ACHN (cell line): ENCODE measurements around the gene HGS.

Experiments
- DNase-seq: peaks from one replicate; pipeline ENCODE4 v3.0.0-alpha.2; 2015
- in situ Hi-C: cut with HindIII; loops from 2 replicates; pipeline ENCODE4 v1.10.0; 2017; ENCODE audit warnings: low sequenced_read_pairs, low pct_ligation_motif_present, low pct_unique_long_range_greater_than_20kb

HGS gene

DNA sequence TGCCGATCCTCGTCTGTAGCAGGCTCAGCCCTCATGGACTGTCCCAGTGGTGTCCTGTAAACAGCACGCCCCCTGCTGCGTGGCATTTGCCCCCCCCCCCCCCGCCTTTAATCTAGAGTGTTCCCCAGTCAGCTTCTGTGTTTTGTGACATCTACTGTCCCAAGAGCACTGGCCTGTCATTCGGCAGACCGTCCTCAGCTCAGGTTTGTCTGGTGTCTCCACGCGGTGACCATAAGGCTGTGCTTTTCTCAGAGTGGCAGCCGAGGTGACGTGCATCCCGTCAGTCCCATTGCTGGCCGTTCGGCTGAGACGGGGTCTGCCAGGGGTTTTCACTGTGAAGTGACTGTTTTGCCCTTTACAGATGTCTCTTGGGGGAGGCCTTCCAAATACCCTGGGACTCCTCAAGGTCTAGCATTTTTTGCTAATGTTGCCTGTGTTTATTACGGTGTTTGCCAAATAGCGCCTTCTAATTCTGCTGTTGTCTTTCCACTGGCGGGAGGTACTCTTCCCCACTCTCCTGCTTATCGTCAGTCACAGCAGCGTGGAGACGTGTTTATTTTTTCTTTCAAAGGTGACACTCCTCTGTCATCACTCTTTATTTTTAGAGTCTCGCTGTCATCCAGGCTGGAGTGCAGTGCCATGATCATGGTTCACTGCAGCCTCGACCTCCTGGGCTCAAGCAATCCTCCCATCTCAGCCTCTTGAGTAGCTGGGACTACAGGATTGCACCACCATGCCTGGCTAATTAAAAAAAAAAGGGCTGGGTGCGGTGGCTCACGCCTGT, 13.6 kb downstream of the HGS start:
- in situ Hi-C loops, result no loop called here
- no peak for DNase-seq

DNA sequence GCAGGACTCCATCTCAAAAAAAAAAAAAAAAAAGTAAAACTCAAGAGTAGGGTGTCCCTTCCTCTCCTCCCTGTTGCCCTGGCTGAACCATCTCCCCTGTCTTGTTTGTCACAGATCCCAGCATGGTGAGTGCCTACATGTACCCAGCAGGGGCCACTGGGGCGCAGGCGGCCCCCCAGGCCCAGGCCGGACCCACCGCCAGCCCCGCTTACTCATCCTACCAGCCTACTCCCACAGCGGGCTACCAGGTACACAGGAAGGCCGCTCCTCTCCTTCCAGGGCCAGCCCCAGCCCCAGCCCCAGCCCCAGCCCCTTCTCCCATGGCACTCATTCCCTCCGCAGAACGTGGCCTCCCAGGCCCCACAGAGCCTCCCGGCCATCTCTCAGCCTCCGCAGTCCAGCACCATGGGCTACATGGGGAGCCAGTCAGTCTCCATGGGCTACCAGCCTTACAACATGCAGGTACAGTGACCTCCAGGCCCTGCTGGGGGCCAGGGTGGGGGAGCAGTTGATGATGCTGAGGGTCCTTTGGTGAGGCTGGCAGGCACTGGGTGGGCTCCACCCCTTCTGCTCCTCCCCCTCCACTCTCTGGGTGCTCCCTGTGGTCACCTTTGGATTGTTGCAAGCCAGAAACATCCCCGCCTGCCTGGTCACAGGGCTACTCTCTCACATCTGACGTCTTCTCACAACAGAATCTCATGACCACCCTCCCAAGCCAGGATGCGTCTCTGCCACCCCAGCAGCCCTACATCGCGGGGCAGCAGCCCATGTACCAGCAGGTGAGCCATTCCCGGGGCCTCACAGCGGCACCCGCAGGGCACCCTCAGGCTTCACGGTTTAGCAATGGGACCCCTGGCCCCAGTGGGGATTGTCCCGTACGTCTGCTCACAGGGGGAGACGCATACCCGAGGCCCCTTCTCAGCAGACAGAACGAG, 16.8 kb downstream of the HGS start:
- DNase-seq, result no peak
- in situ Hi-C loops, result no loop called here

DNA sequence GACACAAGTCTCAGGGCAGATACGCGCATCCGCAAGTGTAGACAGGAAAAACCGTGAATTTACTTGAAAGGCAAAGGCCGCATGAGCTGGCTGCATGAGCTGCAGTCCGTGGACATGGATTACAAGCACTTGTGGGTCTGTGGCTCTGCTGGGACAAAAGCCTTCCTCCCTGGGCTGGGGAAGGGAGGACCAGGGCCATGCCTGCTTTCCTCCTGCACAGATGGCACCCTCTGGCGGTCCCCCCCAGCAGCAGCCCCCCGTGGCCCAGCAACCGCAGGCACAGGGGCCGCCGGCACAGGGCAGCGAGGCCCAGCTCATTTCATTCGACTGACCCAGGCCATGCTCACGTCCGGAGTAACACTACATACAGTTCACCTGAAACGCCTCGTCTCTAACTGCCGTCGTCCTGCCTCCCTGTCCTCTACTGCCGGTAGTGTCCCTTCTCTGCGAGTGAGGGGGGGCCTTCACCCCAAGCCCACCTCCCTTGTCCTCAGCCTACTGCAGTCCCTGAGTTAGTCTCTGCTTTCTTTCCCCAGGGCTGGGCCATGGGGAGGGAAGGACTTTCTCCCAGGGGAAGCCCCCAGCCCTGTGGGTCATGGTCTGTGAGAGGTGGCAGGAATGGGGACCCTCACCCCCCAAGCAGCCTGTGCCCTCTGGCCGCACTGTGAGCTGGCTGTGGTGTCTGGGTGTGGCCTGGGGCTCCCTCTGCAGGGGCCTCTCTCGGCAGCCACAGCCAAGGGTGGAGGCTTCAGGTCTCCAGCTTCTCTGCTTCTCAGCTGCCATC, 17.7 kb downstream of the HGS start:
- DNase-seq, result peak; percentile 37
- in situ Hi-C loops, result no loop called here

DNA sequence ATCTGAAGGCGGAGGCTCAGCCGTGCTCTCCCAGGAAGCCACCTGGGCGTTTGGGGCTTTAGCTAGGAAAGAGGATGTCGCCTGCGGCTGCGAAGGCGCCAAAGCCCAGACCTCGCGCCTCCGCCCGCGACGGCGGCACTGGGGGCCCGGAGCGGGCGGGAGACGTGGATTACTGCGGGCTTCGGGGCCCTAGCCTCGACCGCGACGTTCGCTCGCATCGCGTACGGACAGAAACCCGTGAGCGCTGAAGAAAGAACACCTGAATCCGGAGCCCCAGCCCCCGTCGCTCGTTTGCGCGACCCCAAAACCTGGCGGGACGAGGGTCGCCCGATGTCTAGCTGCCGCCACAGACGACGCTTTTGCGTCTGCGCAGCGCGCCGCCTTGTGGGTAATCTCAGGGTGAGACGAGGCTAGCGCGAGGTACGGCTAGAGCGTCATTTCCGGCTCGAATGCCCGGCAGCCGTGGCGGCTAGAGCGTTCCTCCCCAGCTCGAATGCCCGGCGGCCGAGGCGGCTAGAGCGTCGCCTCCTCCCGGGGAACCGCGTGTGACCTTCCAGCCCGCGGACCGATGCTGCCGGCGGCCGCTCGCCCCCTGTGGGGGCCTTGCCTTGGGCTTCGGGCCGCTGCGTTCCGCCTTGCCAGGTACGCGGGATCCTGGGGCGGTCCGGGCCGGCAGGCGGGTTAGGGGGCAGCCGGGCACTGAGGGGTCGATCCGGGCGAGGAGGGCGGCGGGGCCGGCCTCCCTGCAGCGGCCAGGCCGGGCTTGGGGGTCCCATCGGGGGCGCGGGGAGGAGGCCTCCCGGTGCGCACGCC, 19.3 kb downstream of the HGS start, which contains the start of gene MRPL12:
MRPL12 (plus strand) TSS at position 434 of the 813 bp plus-strand sequence; CDS start at position 569, 135 bp downstream.
- in situ Hi-C loops, result no loop called here
- DNase-seq, result peak; percentile 94

DNA sequence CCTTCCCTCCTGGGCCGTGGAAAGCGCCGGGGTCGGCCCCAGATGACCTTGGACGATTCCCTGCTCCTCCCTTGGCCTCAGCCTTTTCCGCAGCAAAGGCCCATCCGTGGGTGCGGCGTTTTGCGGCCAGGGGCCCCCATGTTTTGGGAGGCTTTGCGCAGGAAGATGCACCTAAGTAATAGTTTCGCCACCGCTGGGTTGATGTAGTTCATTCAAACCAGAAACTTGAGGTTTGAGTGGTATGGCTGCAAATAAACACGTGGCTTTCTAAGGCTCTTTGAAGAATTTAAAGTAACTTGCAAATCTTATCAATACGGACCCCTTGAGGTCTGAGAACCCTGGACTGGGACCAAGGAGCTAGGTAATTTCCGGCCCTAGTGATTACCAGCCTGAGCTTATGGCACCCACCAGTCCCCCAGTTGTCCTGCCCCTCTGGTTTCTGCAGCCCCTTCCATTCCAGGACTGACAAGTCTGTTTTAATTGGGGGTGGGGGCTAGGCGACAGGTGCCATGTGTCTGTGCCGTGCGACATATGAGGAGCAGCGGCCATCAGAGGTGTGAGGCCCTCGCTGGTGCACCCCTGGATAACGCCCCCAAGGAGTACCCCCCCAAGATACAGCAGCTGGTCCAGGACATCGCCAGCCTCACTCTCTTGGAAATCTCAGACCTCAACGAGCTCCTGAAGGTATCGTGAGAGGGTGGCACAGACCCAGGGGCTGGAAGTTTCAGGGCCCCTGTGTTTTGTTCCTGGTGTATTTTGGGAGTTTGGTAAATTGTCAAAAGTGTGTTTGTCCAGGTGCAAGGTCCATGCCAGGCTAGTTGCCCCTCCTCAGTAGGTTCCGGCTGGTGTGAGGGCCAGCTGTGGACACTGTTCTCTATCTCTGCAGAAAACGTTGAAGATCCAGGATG, 20.2 kb downstream of the HGS start:
- in situ Hi-C loops, result no loop called here
- DNase-seq, result no peak

DNA sequence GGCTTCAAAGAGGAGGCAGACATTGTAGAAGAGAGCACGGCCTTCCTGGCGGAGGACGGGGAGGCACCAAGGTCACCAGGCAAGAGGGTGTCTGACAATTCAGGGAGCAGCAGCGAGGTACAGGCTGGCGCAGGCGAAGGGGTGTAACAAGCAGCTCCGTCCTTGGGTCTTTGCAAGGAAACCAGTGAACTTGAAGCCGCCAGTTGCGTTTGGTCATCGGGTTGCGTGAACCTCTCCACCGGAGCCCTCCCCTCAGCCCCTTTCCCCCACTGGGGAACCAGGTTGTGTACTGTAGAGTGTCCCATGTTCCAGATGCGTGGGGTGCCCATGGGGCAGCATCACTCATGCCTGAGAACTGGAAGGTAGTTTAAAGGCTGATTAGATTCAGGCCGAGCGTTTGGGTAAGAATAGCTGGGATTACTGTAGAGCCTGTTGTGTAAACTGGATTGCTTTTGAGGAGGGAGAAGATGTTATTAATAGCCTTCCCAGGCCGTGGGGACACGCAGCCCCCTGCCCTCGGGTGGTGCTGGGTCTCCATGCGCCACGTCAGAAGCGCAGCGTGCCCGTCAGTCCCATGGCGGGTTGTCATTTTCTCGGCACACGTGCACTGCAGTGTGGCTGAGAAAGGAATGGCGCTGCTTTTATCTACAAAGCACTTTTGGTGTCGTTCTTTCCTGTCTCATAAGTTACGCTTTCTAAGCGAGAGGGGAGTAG, 21.9 kb downstream of the HGS start:
- in situ Hi-C loops, result no loop called here
- DNase-seq, result no peak

DNA sequence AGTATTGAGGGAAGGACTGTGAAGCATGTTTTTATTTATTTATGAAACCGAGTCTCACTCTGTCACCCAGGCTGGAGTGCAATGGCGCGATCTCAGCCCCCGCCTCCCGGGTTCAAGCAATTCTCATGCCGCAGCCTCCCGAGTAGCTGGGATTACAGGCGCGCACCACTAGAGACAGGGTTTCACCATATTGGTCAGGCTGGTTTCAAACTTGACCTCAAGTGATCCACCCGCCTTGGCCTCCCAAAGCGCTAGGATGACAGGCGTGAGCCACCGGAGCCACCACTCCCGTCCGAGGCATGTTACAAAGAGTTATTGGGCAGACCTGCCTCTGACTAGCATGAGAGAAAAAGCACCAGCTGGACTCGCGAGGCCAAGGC, 22.4 kb downstream of the HGS start:
- no peak for DNase-seq
- in situ Hi-C loops, result no loop called here

DNA sequence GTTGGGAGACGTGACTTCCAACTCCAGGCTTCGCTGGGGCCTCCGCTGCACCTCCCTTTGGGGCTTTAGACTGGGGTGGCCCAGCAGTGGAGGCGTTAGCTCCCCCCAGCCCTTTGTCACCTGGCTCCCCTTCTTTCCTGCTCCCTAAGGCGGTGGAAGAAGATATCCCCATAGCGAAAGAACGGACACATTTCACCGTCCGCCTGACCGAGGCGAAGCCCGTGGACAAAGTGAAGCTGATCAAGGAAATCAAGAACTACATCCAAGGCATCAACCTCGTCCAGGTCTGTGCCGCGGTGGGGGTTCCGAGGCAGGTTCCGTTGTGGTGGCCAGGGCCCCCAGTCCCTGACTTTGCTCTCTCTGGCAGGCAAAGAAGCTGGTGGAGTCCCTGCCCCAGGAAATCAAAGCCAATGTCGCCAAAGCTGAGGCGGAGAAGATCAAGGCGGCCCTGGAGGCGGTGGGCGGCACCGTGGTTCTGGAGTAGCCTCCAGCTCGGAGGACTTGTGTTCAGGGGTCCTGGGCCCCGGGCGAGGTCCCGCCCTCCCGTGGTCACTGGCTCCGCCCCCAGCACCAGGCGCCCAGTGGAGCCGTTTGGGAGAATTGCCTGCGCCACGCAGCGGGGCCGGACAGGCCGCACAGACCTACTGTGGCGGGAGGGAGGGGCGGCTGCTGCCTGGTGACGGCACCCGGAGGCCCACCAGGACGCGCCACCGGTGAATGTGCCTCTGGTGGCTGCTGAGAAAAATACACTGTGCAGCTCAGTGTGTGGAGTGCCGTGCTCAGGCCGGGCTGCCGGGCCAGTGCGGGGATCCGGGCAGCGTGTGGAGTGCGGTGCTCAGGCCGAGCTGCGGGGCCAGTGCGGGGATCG, 23.2 kb downstream of the HGS start:
- no peak for DNase-seq
- in situ Hi-C loops, result no loop called here

DNA sequence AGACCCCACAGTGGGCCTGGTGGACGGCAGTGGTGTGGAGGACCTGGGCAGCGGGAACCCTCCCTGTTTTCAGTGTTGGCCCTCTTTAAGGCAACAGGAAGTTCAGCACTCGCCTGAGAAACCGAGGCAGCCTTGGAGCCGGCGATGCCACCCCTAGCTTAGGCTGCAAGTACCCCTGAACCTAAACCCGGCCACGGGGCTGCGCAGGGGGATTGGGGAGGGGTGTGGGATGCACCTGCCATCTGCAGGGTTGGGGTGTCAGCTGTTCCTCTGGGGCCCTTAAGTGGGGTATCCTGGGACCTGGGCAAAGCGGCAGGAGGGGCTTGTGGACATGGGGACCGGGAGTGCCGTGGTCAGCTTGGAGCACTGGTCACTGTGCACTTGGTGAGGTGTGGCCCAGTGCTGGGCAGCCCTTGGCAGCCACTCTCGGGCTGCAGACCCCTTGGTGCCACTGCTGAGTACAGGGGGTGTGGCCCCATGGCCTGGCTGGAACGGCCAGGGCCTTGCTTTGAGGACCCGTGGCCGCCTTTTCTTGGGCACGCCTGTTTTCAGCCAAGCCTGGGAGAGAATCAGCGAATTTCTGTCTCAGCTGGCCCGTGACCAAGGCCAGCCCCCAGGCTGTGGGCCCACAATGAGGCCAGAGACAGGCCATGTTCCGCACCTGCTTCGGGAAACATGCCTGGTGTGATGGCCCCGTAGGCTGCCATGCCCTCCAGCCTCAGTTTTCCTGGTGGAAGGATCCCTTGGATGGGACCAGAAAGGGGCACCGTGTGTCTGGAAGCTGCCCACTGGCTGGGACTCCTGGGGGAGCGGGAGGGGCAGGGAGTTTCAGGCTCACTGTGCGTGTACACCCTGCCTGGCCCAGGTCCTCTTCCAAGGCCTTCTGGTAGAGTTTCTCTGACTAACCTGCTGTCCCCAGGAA, 24.2 kb downstream of the HGS start:
- in situ Hi-C loops, result no loop called here

DNA sequence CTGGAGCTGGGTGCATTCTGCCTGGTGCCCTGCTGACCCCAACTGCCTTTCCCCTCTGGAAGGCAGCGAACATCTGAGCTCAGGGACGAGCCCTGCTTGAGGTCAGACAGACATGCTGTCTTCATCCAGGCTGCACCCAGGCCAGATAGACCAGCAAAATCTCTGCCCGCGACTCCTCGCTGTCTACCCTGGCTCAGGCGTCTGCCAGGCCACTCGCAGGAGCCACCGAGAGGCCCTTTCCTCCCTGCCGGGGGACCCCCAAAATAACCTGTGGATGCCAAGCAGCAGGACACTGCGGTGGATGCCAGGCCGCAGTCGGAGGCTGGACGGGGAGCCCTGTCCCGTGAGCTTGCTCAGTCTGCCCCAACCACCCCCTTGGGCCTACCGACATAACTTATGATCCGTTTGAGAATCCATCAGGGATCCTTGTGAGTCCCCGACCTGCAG, 25.0 kb downstream of the HGS start:
- in situ Hi-C loops, result no loop called here
- DNase-seq, result no peak

More for the DNA sequence above, 24.2 kb downstream of the HGS start:
- DNase-seq, result no peak

DNA sequence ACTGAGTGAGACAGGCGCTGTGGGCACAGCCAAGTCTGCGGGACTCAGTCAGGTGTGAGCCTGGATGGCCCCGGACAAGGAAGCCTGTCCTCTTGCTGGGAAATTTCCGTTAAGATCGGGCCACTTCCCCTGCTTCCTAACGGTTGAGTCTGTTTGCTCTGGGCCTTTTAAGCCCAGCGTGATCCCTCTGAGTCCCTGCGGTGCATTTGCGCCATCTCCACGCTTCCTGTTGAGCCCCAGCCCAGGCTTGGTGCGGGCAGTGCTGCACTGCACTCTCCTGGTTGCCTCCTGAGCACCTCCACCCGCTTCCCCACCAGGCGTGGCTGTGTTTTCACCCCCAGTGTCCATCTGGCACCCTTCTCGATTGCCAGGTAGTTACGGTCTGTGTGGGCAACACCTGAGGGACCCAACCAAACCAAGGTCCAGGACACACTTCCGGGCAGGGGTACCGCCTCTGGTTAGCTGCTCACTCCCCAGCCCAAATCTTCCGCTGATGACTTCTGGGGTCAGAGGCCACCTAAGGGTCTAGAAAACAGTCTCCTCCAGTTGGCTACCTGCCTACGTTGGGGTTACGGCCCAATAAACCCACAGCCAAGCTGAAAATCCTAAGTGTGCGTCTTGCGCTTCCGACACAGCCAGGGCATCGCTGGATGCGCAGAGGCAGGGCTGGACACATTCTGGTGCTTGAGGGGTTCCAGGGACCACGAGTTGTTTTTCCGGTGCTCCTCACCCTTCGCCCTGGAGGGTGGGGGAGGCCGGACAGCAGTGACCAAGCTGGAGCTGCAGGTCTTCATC, 26.9 kb downstream of the HGS start:
- in situ Hi-C loops, result no loop called here
- no peak for DNase-seq

DNA sequence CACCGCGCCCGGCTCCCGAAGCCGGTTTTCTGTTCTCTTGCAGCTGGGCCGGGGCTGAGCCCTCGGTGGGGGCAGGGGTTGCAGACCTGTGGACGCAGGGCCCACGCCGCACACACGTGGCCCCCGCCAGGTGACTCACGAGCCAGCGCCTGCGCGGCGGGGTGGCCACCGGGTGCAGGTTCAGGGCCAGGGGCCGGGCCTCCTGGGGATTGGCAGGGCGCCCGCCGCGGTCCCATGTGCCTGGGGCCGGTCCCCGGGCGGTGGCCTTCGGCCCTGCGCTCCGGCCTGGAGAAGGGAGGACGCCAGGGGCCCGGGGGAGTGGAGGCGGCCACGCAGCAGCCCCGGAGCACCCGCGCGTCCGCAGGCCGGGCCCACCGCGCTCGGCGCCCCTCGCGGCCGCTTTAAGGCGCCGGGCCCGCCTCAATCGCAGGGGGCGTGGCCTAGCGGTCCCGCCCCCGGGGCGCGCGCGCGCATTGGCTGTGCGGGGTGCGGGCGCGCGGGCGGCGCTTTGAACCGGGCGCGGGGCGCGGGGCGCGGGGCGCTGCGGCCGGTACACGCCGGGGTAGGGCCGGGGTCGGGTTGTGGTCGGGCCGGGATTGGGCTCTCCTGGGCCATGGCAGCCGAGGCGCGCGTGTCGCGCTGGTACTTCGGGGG, 28.1 kb downstream of the HGS start, which contains the start of gene SLC25A10:
SLC25A10 (plus strand) TSS at position 471 of the 654 bp plus-strand sequence; CDS start at position 614, 143 bp downstream.
- peak; percentile 85 for DNase-seq

DNA sequence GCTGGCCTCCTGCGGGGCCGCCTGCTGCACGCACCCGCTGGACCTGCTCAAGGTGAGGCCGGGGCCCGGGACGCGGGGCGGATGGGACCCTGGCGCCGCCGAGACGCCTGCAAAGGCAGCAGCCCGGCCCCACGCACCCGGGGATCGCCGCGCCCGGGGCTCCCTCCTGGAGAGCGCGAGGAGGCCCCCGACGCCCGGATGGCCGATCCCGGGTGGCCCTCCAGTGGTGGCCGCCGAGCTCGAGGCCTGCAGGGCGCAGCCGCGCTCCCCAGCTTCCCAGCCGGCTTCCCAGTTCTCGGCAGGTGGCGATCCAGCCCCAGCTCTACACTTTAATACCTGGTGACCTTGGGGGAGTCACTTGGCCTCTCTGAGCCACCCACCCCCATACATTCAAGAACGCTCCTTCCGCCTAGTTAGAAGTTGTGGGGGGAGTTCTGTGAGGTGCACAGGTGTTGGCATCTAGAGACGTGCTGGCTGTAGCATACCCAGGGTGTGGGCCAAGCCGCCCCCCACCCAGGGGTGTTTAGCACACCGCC, 28.7 kb downstream of the HGS start:
- in situ Hi-C loops, result no loop called here
- peak; percentile 53 for DNase-seq

More for the DNA sequence above, 28.1 kb downstream of the HGS start, which contains the start of gene SLC25A10:
- in situ Hi-C loops, result no loop called here
